K562 (cell line): Measurements from ENCODE around the gene EPOP. TPM values are rescaled to one million over a fixed set of nuclear protein-coding genes. Genes with fewer than 3 reads are reported as not detected.

Experiments used
- ARID3B ChIP-seq: fragments of 250-450 bp; sonication (Bioruptor Pico); IDR thresholded peaks from 2 replicates; pipeline ENCODE4 v1.4.0; 2020; ENCODE audit warnings: borderline replicate concordance
- CREM ChIP-seq: IDR thresholded peaks from 2 replicates; pipeline ENCODE4 v1.6.1; 2014; ENCODE audit warnings: antibody characterized with exemption, low read depth
- GABPA ChIP-seq: fragments of 200-800 bp; sonication (Bioruptor generic); conservative IDR thresholded peaks from 2 replicates; pipeline ENCODE4 v1.6.1; 2016; ENCODE audit warnings: low read depth, missing genetic modification characterization, missing compliant biosample characterization
- GATAD2B ChIP-seq: fragments of 450-650 bp; IDR thresholded peaks from 2 replicates; pipeline ENCODE4 v1.6.1; 2017; ENCODE audit warnings: mild to moderate bottlenecking, borderline replicate concordance
- KDM1A ChIP-seq, 2 experiments: fragments of 450-650 bp; IDR thresholded peaks; 2 replicates each; pipeline ENCODE4 v1.6.1; 2016; ENCODE audit warnings: mild to moderate bottlenecking in 2 of 2
- MAX ChIP-seq: sonication (generic); formaldehyde crosslinking; IDR thresholded peaks from 2 replicates; pipeline ENCODE4 v1.9.0; 2022; ENCODE audit warnings: mild to moderate bottlenecking, missing genetic modification reagents
- MECOM ChIP-seq: fragments of 250-450 bp; sonication (Bioruptor Pico); IDR thresholded peaks from 2 replicates; pipeline ENCODE4 v1.8.0; 2022; ENCODE audit warnings: inconsistent platforms
- NFE2L1 ChIP-seq: fragments of 450-650 bp; IDR thresholded peaks from 2 replicates; pipeline ENCODE4 v1.6.1; 2016; ENCODE audit warnings: missing genetic modification characterization, low read depth, mild to moderate bottlenecking, missing compliant biosample characterization, moderate library complexity, borderline replicate concordance
- POLR2B ChIP-seq: fragments of 450-650 bp; IDR thresholded peaks from 2 replicates; pipeline ENCODE4 v1.6.1; 2018; ENCODE audit warnings: low read depth; ENCODE audit not compliant: partially characterized antibody
- RBM39 ChIP-seq: fragments of 200-400 bp; formaldehyde crosslinking; optimal IDR thresholded peaks from 2 replicates; pipeline ENCODE3; 2018; ENCODE audit warnings: low read depth, low read length
- TAF9B ChIP-seq: fragments of 450-650 bp; IDR thresholded peaks from 2 replicates; pipeline ENCODE4 v1.6.1; 2018; ENCODE audit warnings: mild to moderate bottlenecking; ENCODE audit not compliant: partially characterized antibody
- ZNF717 ChIP-seq: fragments of 250-450 bp; sonication (Bioruptor Pico); IDR thresholded peaks from 2 replicates; pipeline ENCODE4 v1.5.0; 2021
- ZNF766 ChIP-seq: fragments of 200-800 bp; sonication (Bioruptor generic); conservative IDR thresholded peaks from 2 replicates; pipeline ENCODE4 v1.6.1; 2016; ENCODE audit warnings: missing genetic modification characterization, missing compliant biosample characterization
- polyA plus RNA-seq, 8 experiments: library from polyadenylated mRNA; depleted of rRNA in 4 of 8; stranded (reverse) in 5 of 8; unstranded in 3 of 8; fragments of >200 nt; fragmentation: Nextera tagmentation in 2 of 8; fragmentation: Illumina TruSeq in 1 of 8; extraction: Ambion mirVana in 2 of 8; extraction: Trizol in 1 of 8; gene quantifications; 2 replicates each; pipeline versions ENCODE4 v1.2.1 to v1.2.3, GENCODE V29; 2011 to 2014; ENCODE audit warnings: inconsistent platforms in 1 of 8, missing spikeins in 1 of 8
- total RNA-seq, 7 experiments: library from RNA; depleted of rRNA in 6 of 7; stranded (reverse); fragments of >200 nt in 6 of 7; fragmentation: Illumina TruSeq in 2 of 7; extraction: Trizol in 2 of 7; gene quantifications; 2 replicates each; pipeline versions ENCODE4 v1.2.1 to v1.2.3, GENCODE V29; 2011 to 2021; ENCODE audit warnings: low replicate concordance in 1 of 7
- TF ChIP-seq, protein P1 (sequence below): fragments of 200-800 bp; sonication (Bioruptor generic); IDR thresholded peaks from 2 replicates; pipeline ENCODE4 v1.6.1; 2017; ENCODE audit warnings: missing genetic modification characterization, missing compliant biosample characterization
- TF ChIP-seq, protein P2 (sequence below), 2 experiments: fragments of 200-800 bp in 1 of 2; sonication (Bioruptor generic) in 1 of 2; sonication (generic) in 1 of 2; formaldehyde crosslinking in 1 of 2; IDR thresholded peaks in 1 of 2; conservative IDR thresholded peaks in 1 of 2; 2 replicates each; pipeline versions ENCODE4 v1.5.0 to v1.6.1; 2016 to 2020; ENCODE audit warnings: missing compliant biosample characterization in 1 of 2, missing genetic modification characterization in 1 of 2, missing genetic modification reagents in 1 of 2

The EPOP gene
- total and polyA plus RNA-seq, 9 of the 15 experiments (the other 6 are each of a cell fraction or from before 2014, with no cell fraction given): 0.41 to 10.6 (median 4.6) TPM

DNA sequence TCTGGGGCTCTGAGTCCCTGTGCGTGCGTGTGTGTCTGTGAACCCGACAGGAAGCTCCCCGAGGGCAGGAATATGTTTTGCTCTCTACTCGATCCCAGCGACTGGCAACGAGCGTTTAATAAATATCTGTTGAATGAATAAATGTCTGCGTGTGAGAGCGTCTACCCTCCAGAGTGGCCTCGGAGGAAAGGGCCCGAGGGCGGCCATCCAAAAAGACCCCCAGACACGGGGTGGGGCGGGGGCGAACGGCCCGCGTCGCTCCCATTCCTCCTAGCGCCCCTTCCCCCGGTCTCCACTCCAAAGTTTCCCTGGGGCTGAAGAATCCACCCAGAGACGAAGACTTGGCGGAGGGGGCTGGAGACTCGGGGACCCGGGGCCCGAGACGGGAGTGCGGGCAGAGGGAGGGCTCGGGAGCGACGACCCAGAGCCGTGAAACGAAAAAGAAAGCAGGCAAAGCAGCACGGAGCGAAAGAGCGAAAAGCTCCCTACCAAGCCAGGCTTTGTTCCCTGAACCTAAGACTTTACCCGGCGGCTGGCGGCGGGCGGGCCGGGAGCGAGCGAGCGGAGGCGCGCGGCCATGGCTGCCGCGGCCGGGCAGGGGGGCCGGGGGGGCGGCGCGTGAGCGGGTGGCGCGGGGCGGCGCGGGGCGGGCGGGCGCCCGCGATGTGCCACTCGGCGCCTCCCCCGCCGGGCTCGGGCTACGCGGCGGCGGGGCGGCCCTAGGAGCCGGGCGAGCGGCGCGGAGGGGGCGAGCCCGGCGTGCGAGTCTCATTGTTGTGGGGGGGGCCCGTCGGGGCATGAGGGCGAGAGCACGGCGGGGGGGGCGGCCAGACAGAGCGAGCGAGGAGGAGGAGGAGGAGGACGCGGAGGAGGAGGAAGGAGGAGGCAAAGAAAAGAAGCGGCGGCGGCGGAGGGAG lies 30.1 kb upstream of the EPOP start, which contains the start of gene MLLT6 (continued):
- TF ChIP-seq POLR2B (no peak), ZNF766 (CRISPR knock-in tag) (0 out of 2 replicates have a peak, but pooled peaks have one; percentile 38), RBM39 (peak; percentile 81), KDM1A (IDR thresholded peaks at IDR 0.05) (no peak), ZNF717 (CRISPR knock-in tag) (no peak), MAX (no peak), GABPA (tag) (0 out of 2 replicates have a peak, but pooled peaks have one; percentile 17), GATAD2B (0 out of 2 replicates have a peak, but pooled peaks have one; percentile 31), ARID3B (no peak), CREM (0 out of 2 replicates have a peak, but pooled peaks have one; percentile 24), NFE2L1 (tag) (no peak), TAF9B (peak; percentile 19), MECOM (CRISPR knock-in tag) (no peak)
- TF ChIP-seq, protein P1, sequence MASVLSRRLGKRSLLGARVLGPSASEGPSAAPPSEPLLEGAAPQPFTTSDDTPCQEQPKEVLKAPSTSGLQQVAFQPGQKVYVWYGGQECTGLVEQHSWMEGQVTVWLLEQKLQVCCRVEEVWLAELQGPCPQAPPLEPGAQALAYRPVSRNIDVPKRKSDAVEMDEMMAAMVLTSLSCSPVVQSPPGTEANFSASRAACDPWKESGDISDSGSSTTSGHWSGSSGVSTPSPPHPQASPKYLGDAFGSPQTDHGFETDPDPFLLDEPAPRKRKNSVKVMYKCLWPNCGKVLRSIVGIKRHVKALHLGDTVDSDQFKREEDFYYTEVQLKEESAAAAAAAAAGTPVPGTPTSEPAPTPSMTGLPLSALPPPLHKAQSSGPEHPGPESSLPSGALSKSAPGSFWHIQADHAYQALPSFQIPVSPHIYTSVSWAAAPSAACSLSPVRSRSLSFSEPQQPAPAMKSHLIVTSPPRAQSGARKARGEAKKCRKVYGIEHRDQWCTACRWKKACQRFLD (CRISPR knock-in tag): peak; percentile 8; the same call in 1 of the 2 replicates
- TF ChIP-seq, protein P2, sequence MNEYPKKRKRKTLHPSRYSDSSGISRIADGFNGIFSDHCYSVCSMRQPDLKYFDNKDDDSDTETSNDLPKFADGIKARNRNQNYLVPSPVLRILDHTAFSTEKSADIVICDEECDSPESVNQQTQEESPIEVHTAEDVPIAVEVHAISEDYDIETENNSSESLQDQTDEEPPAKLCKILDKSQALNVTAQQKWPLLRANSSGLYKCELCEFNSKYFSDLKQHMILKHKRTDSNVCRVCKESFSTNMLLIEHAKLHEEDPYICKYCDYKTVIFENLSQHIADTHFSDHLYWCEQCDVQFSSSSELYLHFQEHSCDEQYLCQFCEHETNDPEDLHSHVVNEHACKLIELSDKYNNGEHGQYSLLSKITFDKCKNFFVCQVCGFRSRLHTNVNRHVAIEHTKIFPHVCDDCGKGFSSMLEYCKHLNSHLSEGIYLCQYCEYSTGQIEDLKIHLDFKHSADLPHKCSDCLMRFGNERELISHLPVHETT (CRISPR knock-in tag; conservative IDR thresholded peaks at IDR 0.05 in 1 of 2, IDR thresholded peaks at IDR 0.05 in 1 of 2): peak in 1 of 2 experiments; percentile 94; a peak in 2 of 4 replicates
